Osteoblast (primary cell): Measurements from ENCODE around the gene LGR6. TPM values are rescaled to one million over a fixed set of nuclear protein-coding genes. Genes with fewer than 3 reads are reported as not detected.

Source experiments
- DNase-seq: peaks from one replicate; pipeline ENCODE4 v3.0.0; 2011; ENCODE audit warnings: low spot score, mixed read lengths; ENCODE audit not compliant: insufficient read length; ENCODE audit errors: missing footprints
- H2AFZ ChIP-seq: 2 replicates; pipeline ENCODE4 v1.6.0; 2011; ENCODE audit warnings: mild to moderate bottlenecking, low read length
- H3K27ac ChIP-seq: 2 replicates; pipeline ENCODE4 v1.5.1; 2011; ENCODE audit warnings: mild to moderate bottlenecking, low read depth, low read length, moderate library complexity
- H3K27me3 ChIP-seq: 2 replicates; pipeline ENCODE4 v1.6.0; 2012; ENCODE audit warnings: mild to moderate bottlenecking, control low read depth, inconsistent platforms, low read length, moderate library complexity; ENCODE audit not compliant: insufficient read depth
- H3K36me3 ChIP-seq: 2 replicates; pipeline ENCODE4 v1.5.1; 2011; ENCODE audit warnings: mild to moderate bottlenecking, low read length, control low read depth, moderate library complexity; ENCODE audit not compliant: insufficient read depth
- H3K4me1 ChIP-seq: 2 replicates; pipeline ENCODE4 v1.5.1; 2011; ENCODE audit warnings: mild to moderate bottlenecking, low read length, control low read depth, moderate library complexity; ENCODE audit not compliant: insufficient read depth
- H3K4me2 ChIP-seq: 2 replicates; pipeline ENCODE4 v1.6.0; 2011; ENCODE audit warnings: mild to moderate bottlenecking, low read length; ENCODE audit not compliant: insufficient read depth
- H3K4me3 ChIP-seq: fragments of 200-600 bp; sonication (generic); 3 replicates; pipeline ENCODE4 v1.5.1; 2012; ENCODE audit warnings: mild to moderate bottlenecking, low read length, inconsistent platforms; ENCODE audit not compliant: insufficient read depth
- H3K79me2 ChIP-seq: 2 replicates; pipeline ENCODE4 v1.6.0; 2012; ENCODE audit warnings: mild to moderate bottlenecking, low read length, control low read depth, inconsistent platforms; ENCODE audit not compliant: insufficient read depth
- H3K9me3 ChIP-seq: 2 replicates; pipeline ENCODE4 v1.5.1; 2011; ENCODE audit warnings: low read depth, low read length, control low read depth
- H4K20me1 ChIP-seq: 2 replicates; pipeline ENCODE4 v1.6.0; 2012; ENCODE audit warnings: mild to moderate bottlenecking, low read length, control low read depth; ENCODE audit not compliant: insufficient read depth
- CTCF ChIP-seq: IDR thresholded peaks from 2 replicates; pipeline ENCODE4 v1.5.1; 2011; ENCODE audit warnings: mild to moderate bottlenecking, low read depth, low read length, moderate library complexity; ENCODE audit errors: extremely low read depth
- total RNA-seq: library from RNA; depleted of rRNA; stranded (reverse); fragments of >200 nt; gene quantifications from 2 replicates; pipeline ENCODE4 v1.2.3, GENCODE V29; 2012

The LGR6 gene
- total RNA-seq, 1 donor, result not detected

- H3K27me3 ChIP-seq, result peaks cover 39% of the 10 kb centered on the region
- TF ChIP-seq CTCF, result no peak
- no peaks in the 10 kb centered on the region for H3K79me2 ChIP-seq
- H3K9me3 ChIP-seq, result no peaks in the 10 kb centered on the region
- no peak overlapping the region for H2AFZ ChIP-seq
- H3K4me3 ChIP-seq, result no peak overlapping the region
- H4K20me1 ChIP-seq, result no peaks in the 10 kb centered on the region
- no peak overlapping the region for H3K4me2 ChIP-seq
- H3K4me1 ChIP-seq, result peaks cover 6% of the 10 kb centered on the region
- DNase-seq, result no peak
- H3K36me3 ChIP-seq, result no peaks in the 10 kb centered on the region
- no peak overlapping the region for H3K27ac ChIP-seq
These were observed 58.0 kb downstream of the LGR6 start for GRCh38 chr1:202251424-202252256.

- Histone ChIP-seq H3K9me3 (no peaks in the 10 kb centered on the region), H3K4me3 (no peak overlapping the region), H3K4me1 (peaks cover 6% of the 10 kb centered on the region), H3K4me2 (no peak overlapping the region), H3K27me3 (peaks cover 39% of the 10 kb centered on the region), H3K36me3 (no peaks in the 10 kb centered on the region), H3K27ac (no peak overlapping the region), H4K20me1 (no peaks in the 10 kb centered on the region), H2AFZ (no peak overlapping the region), H3K79me2 (no peaks in the 10 kb centered on the region)
- no peak for DNase-seq
- no peak for TF ChIP-seq CTCF
These were observed 58.7 kb downstream of the LGR6 start for GRCh38 chr1:202252271-202252670.

GRCh38 chr1:202254454-202255252, 61.1 kb downstream of the LGR6 start:
- no peak for TF ChIP-seq CTCF
- Histone ChIP-seq H3K27ac (no peak overlapping the region), H4K20me1 (no peaks in the 10 kb centered on the region), H3K79me2 (no peaks in the 10 kb centered on the region), H3K27me3 (peaks cover 42% of the 10 kb centered on the region), H3K9me3 (no peaks in the 10 kb centered on the region), H3K4me2 (no peak overlapping the region), H3K36me3 (no peaks in the 10 kb centered on the region), H3K4me3 (no peak overlapping the region), H2AFZ (no peak overlapping the region), H3K4me1 (peaks cover 4% of the 10 kb centered on the region)
- DNase-seq, result no peak

GRCh38 chr1:202255343-202255742, 61.7 kb downstream of the LGR6 start:
- H3K4me3 ChIP-seq, result no peak overlapping the region
- no peak overlapping the region for H2AFZ ChIP-seq
- no peaks in the 10 kb centered on the region for H3K9me3 ChIP-seq
- peaks cover 46% of the 10 kb centered on the region for H3K27me3 ChIP-seq
- no peaks in the 10 kb centered on the region for H3K79me2 ChIP-seq
- H3K36me3 ChIP-seq, result no peaks in the 10 kb centered on the region
- DNase-seq, result no peak
- no peak overlapping the region for H3K27ac ChIP-seq
- H3K4me2 ChIP-seq, result no peak overlapping the region
- no peak for TF ChIP-seq CTCF
- H4K20me1 ChIP-seq, result no peaks in the 10 kb centered on the region
- no peaks in the 10 kb centered on the region for H3K4me1 ChIP-seq
